ENCODE measurements around the gene NRROS. TPM values are rescaled to one million over a fixed set of nuclear protein-coding genes. Genes with fewer than 3 reads are reported as not detected.

Gene NRROS
- total RNA-seq, 1 donor from 2014 or later: 22.6 TPM

- Histone ChIP-seq H3K27ac (no peak overlapping the region), H3K36me3 (no peaks in the 10 kb centered on the region), H3K27me3 (no peaks in the 10 kb centered on the region), H3K4me3 (no peak overlapping the region), H3K4me1 (no peaks in the 10 kb centered on the region), H3K9me3 (no peaks in the 10 kb centered on the region)
- no peak for DNase-seq (ENCODE audit: low spot score in 2 of 2)
- intact Hi-C loops (cut with DNase I): no loop called here
- TF ChIP-seq, protein P1, sequence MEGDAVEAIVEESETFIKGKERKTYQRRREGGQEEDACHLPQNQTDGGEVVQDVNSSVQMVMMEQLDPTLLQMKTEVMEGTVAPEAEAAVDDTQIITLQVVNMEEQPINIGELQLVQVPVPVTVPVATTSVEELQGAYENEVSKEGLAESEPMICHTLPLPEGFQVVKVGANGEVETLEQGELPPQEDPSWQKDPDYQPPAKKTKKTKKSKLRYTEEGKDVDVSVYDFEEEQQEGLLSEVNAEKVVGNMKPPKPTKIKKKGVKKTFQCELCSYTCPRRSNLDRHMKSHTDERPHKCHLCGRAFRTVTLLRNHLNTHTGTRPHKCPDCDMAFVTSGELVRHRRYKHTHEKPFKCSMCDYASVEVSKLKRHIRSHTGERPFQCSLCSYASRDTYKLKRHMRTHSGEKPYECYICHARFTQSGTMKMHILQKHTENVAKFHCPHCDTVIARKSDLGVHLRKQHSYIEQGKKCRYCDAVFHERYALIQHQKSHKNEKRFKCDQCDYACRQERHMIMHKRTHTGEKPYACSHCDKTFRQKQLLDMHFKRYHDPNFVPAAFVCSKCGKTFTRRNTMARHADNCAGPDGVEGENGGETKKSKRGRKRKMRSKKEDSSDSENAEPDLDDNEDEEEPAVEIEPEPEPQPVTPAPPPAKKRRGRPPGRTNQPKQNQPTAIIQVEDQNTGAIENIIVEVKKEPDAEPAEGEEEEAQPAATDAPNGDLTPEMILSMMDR (IDR thresholded peaks at IDR 0.05): no peak
Measured at GRCh38 chr3:196659901-196660351, 20.4 kb downstream of the NRROS start.

GRCh38 chr3:196660381-196661166 is 21.1 kb downstream of the NRROS start:
- TF ChIP-seq, protein P1 (IDR thresholded peaks at IDR 0.05): no peak
- H3K4me1 ChIP-seq: no peaks in the 10 kb centered on the region
- no peaks in the 10 kb centered on the region for H3K27me3 ChIP-seq
- H3K36me3 ChIP-seq: no peaks in the 10 kb centered on the region
- H3K4me3 ChIP-seq: no peak overlapping the region
- H3K9me3 ChIP-seq: no peaks in the 10 kb centered on the region
- intact Hi-C loops (cut with DNase I): no loop called here
- no peak overlapping the region for H3K27ac ChIP-seq
- DNase-seq (ENCODE audit: low spot score in 2 of 2): no peak

DNA sequence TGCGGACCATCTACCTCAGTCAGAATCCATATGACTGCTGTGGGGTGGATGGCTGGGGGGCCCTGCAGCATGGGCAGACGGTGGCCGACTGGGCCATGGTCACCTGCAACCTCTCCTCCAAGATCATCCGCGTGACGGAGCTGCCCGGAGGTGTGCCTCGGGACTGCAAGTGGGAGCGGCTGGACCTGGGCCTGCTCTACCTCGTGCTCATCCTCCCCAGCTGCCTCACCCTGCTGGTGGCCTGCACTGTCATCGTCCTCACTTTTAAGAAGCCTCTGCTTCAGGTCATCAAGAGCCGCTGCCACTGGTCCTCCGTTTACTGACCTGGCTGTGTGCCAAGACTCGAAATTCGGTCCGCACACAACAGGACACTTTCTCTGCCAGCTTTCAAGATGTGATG is 21.9 kb downstream of the NRROS start:
- intact Hi-C loops (cut with DNase I): no loop called here
- no peak for DNase-seq (ENCODE audit: low spot score in 2 of 2)
- Histone ChIP-seq H3K27me3 (no peaks in the 10 kb centered on the region), H3K4me1 (no peaks in the 10 kb centered on the region), H3K9me3 (no peaks in the 10 kb centered on the region), H3K36me3 (no peaks in the 10 kb centered on the region), H3K27ac (no peak overlapping the region), H3K4me3 (no peak overlapping the region)
- TF ChIP-seq, protein P1 (IDR thresholded peaks at IDR 0.05): no peak

DNA sequence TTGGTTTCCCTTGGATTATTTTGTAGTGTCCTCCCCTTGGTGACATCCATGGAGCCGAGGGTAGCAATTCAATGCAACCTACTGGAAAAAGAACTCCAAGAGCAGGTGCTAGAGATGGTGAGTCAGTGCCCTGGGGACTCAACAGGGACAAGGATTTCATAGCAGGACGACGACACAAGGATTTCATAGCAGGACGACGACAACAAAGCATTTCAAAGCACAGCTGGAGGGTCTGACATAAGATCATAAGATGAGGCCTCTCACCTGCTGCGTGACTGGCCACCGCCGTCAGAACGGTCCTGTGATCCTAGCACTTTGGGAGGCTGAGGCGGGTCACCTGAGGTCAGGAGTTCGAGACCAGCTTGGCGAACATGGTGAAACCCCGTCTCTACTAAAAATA is 22.5 kb downstream of the NRROS start:
- Histone ChIP-seq H3K4me3 (no peak overlapping the region), H3K27me3 (no peaks in the 10 kb centered on the region), H3K9me3 (no peaks in the 10 kb centered on the region), H3K36me3 (no peaks in the 10 kb centered on the region), H3K27ac (no peak overlapping the region), H3K4me1 (no peaks in the 10 kb centered on the region)
- intact Hi-C loops (cut with DNase I): loop anchor here (1.0 kb wide), 1 partner anchor 30 kb away; no protein-coding TSS in a partner anchor
- DNase-seq (ENCODE audit: low spot score in 2 of 2): no peak
- TF ChIP-seq, protein P1 (IDR thresholded peaks at IDR 0.05): no peak

- Histone ChIP-seq H3K27ac (no peak overlapping the region), H3K4me3 (no peak overlapping the region), H3K27me3 (no peaks in the 10 kb centered on the region), H3K9me3 (no peaks in the 10 kb centered on the region), H3K36me3 (no peaks in the 10 kb centered on the region), H3K4me1 (no peaks in the 10 kb centered on the region)
- intact Hi-C loops (cut with DNase I): loop anchor here (1.0 kb wide), 1 partner anchor 31 kb away; no protein-coding TSS in a partner anchor
- DNase-seq (ENCODE audit: low spot score in 2 of 2): no peak
- TF ChIP-seq, protein P1 (IDR thresholded peaks at IDR 0.05): no peak
Measured at GRCh38 chr3:196662711-196663571, 23.4 kb downstream of the NRROS start.
